Keratinocyte (primary cell): Measurements from ENCODE around the gene KMT2A. TPM values are rescaled to one million over a fixed set of nuclear protein-coding genes. Genes with fewer than 3 reads are reported as not detected.

ENCODE experiments used
- DNase-seq: peaks from one replicate; pipeline ENCODE4 v3.0.0-alpha.2; 2011; ENCODE audit warnings: low read depth, missing footprints, low spot score
- FAIRE-seq: peaks from 2 replicates; lab custom pipeline; 2011; peaks lifted over from hg19 to GRCh38; lab: Jason Lieb, UNC
- H2AFZ ChIP-seq: 2 replicates; pipeline ENCODE4 v1.6.0; 2012; ENCODE audit warnings: low read length, control low read depth, inconsistent platforms; ENCODE audit not compliant: control insufficient read depth
- H3K27ac ChIP-seq: 2 replicates; pipeline ENCODE4 v1.5.1; 2011; ENCODE audit warnings: low read length; ENCODE audit not compliant: control insufficient read depth, insufficient read depth
- H3K27me3 ChIP-seq: 3 replicates; pipeline ENCODE4 v1.6.0; 2011; ENCODE audit warnings: low read length; ENCODE audit not compliant: control insufficient read depth, insufficient read depth; ENCODE audit errors: extremely low read depth
- H3K36me3 ChIP-seq, 2 experiments: 2 replicates in 1 of 2; 3 replicates in 1 of 2; pipeline ENCODE4 v1.5.1; 2011; ENCODE audit warnings: low read length in 2 of 2, mild to moderate bottlenecking in 1 of 2; ENCODE audit not compliant: control insufficient read depth in 2 of 2, insufficient read depth in 2 of 2; ENCODE audit errors: extremely low read depth in 1 of 2
- H3K4me1 ChIP-seq: 3 replicates; pipeline ENCODE4 v1.5.1; 2011; ENCODE audit warnings: low read length; ENCODE audit not compliant: control insufficient read depth, insufficient read depth; ENCODE audit errors: extremely low read depth
- H3K4me2 ChIP-seq: 3 replicates; pipeline ENCODE4 v1.6.0; 2011; ENCODE audit warnings: low read depth, low read length; ENCODE audit not compliant: control insufficient read depth, insufficient read depth; ENCODE audit errors: extremely low read depth
- H3K4me3 ChIP-seq, 3 experiments: fragments of 200-600 bp in 1 of 3; sonication (generic) in 1 of 3; 2 replicates in 2 of 3; 3 replicates in 1 of 3; pipeline ENCODE4 v1.5.1; 2011 to 2016; ENCODE audit warnings: low read length in 3 of 3, mild to moderate bottlenecking in 3 of 3, control low read depth in 2 of 3, inconsistent platforms in 1 of 3, low read depth in 1 of 3, mixed read lengths in 1 of 3, mixed run types in 1 of 3, moderate library complexity in 1 of 3; ENCODE audit not compliant: control insufficient read depth in 2 of 3, insufficient read depth in 2 of 3; ENCODE audit errors: extremely low read depth in 1 of 3
- H3K79me2 ChIP-seq: 2 replicates; pipeline ENCODE4 v1.6.0; 2012; ENCODE audit warnings: low read length; ENCODE audit not compliant: control insufficient read depth, insufficient read depth
- H3K9ac ChIP-seq: 3 replicates; pipeline ENCODE4 v1.6.0; 2011; ENCODE audit warnings: low read length; ENCODE audit not compliant: control insufficient read depth, insufficient read depth; ENCODE audit errors: extremely low read depth
- H3K9me1 ChIP-seq: 3 replicates; pipeline ENCODE4 v1.6.0; 2011; ENCODE audit warnings: low read length; ENCODE audit not compliant: control insufficient read depth, insufficient read depth; ENCODE audit errors: extremely low read depth
- H3K9me3 ChIP-seq: 2 replicates; pipeline ENCODE4 v1.5.1; 2012; ENCODE audit warnings: low read depth, low read length; ENCODE audit not compliant: control insufficient read depth
- H4K20me1 ChIP-seq: 3 replicates; pipeline ENCODE4 v1.6.0; 2011; ENCODE audit warnings: low read length; ENCODE audit not compliant: control insufficient read depth, insufficient read depth; ENCODE audit errors: extremely low read depth
- EZH2 ChIP-seq: IDR thresholded peaks from one replicate; pipeline ENCODE4 v1.6.1; 2012; ENCODE audit warnings: inconsistent platforms, mild to moderate bottlenecking, low read length, moderate library complexity
- dilution Hi-C: fragments of 300-500 bp; cut with MboI; formaldehyde crosslinking; loops from one replicate; pipeline ENCODE4 v1.7.0; 2020; ENCODE audit warnings: low sequenced_read_pairs; ENCODE audit not compliant: extremely low pct_ligation_motif_present
- polyA plus RNA-seq, 5 experiments: library from polyadenylated mRNA; depleted of rRNA in 3 of 5; stranded (reverse) in 3 of 5; stranded (forward) in 1 of 5; unstranded in 1 of 5; fragments of >200 nt; gene quantifications; 1 replicate in 1 of 5; 2 replicates in 3 of 5; 3 replicates in 1 of 5; pipeline versions ENCODE4 v1.2.1 to v1.2.3, GENCODE V29; 2011 to 2012; ENCODE audit warnings: missing spikeins in 2 of 5, low read depth in 1 of 5, low replicate concordance in 1 of 5
- TF ChIP-seq, protein P1 (sequence below), 3 experiments: IDR thresholded peaks in 1 of 3; conservative IDR thresholded peaks in 1 of 3; optimal IDR thresholded peaks in 1 of 3; 2 replicates in 2 of 3; 3 replicates in 1 of 3; pipeline versions ENCODE3 to v1.5.1; 2011; ENCODE audit warnings: low read length in 3 of 3, mild to moderate bottlenecking in 3 of 3, moderate library complexity in 2 of 3, control low read depth in 1 of 3, inconsistent platforms in 1 of 3; ENCODE audit not compliant: insufficient read depth in 2 of 3; ENCODE audit errors: extremely low read depth in 1 of 3

The KMT2A gene
- polyA plus RNA-seq, 1 donor (not counting 4 experiments of a cell fraction or from before 2014, with no cell fraction given): 11.7 TPM

DNA sequence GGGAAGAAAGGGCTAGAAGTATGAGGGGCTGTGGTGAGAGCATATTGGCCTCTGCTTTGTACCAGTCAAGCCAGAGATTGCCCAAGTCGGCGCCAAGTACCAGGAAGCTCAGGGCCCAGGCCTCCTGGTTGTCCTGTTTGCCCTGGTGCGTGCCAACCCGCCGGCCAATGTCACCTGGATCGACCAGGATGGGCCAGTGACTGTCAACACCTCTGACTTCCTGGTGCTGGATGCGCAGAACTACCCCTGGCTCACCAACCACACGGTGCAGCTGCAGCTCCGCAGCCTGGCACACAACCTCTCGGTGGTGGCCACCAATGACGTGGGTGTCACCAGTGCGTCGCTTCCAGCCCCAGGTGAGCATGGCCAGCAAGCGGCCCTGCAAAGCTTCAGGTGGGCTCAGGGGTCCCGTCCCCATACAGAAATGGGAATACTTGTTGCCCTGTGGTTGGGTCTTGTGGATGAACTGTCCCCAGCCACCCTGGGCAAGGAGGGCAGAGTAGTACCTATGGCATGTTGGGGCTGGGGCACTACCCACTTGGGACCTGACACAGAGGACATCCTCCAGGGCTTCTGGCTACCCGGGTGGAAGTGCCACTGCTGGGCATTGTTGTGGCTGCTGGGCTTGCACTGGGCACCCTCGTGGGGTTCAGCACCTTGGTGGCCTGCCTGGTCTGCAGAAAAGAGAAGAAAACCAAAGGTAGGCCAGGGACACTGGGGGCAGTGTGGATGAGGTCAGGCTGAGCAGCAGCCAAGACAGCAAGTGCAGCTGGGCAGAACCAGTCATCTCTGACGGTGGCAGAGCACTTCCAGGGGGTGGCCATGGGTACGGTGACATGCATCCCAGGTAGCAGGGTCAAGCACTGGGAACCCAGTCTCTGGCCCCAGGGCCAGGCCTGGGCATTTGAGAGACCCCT, 96.8 kb downstream of the KMT2A start:
- no peak for FAIRE-seq

GRCh38 chr11:118533769-118534729, 97.8 kb downstream of the KMT2A start:
- Histone ChIP-seq H3K79me2 (no peaks in the 10 kb centered on the region), H3K36me3 (peaks cover 0 to 7% of the 10 kb centered on the region in 2 experiments), H4K20me1 (no peaks in the 10 kb centered on the region), H3K9me1 (no peaks in the 10 kb centered on the region), H3K4me1 (peaks cover 2% of the 10 kb centered on the region), H3K27ac (no peak overlapping the region), H3K4me3 (no peak overlapping the region), H3K9me3 (no peaks in the 10 kb centered on the region), H3K9ac (no peak overlapping the region), H2AFZ (no peak overlapping the region), H3K27me3 (no peaks in the 10 kb centered on the region), H3K4me2 (no peak overlapping the region)
- no peak for DNase-seq
- no peak for FAIRE-seq
- dilution Hi-C loops: no loop called here
- TF ChIP-seq, protein P1, sequence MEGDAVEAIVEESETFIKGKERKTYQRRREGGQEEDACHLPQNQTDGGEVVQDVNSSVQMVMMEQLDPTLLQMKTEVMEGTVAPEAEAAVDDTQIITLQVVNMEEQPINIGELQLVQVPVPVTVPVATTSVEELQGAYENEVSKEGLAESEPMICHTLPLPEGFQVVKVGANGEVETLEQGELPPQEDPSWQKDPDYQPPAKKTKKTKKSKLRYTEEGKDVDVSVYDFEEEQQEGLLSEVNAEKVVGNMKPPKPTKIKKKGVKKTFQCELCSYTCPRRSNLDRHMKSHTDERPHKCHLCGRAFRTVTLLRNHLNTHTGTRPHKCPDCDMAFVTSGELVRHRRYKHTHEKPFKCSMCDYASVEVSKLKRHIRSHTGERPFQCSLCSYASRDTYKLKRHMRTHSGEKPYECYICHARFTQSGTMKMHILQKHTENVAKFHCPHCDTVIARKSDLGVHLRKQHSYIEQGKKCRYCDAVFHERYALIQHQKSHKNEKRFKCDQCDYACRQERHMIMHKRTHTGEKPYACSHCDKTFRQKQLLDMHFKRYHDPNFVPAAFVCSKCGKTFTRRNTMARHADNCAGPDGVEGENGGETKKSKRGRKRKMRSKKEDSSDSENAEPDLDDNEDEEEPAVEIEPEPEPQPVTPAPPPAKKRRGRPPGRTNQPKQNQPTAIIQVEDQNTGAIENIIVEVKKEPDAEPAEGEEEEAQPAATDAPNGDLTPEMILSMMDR (optimal IDR thresholded peaks at IDR 0.05 in 1 of 3, IDR thresholded peaks at IDR 0.05 in 1 of 3, conservative IDR thresholded peaks at IDR 0.05 in 1 of 3; ENCODE audit: extremely low read depth in 1 of 3, insufficient read depth in 2 of 3, low read length in 3 of 3): no peak
- TF ChIP-seq EZH2: no peak

More for the DNA sequence above, 96.8 kb downstream of the KMT2A start:
- H3K9me3 ChIP-seq: no peaks in the 10 kb centered on the region
- no peak overlapping the region for H3K27ac ChIP-seq
- no peak overlapping the region for H3K9ac ChIP-seq
- dilution Hi-C loops: no loop called here
- DNase-seq: no peak
- H3K4me1 ChIP-seq: peaks cover 2% of the 10 kb centered on the region
- H2AFZ ChIP-seq: no peak overlapping the region
- H4K20me1 ChIP-seq: no peaks in the 10 kb centered on the region
- H3K79me2 ChIP-seq: no peaks in the 10 kb centered on the region
- H3K36me3 ChIP-seq: peaks cover 0 to 7% of the 10 kb centered on the region in 2 experiments
- no peak overlapping the region for H3K4me2 ChIP-seq
- no peaks in the 10 kb centered on the region for H3K9me1 ChIP-seq
- no peaks in the 10 kb centered on the region for H3K27me3 ChIP-seq
- H3K4me3 ChIP-seq: no peak overlapping the region
- TF ChIP-seq EZH2: no peak
- TF ChIP-seq, protein P1 (optimal IDR thresholded peaks at IDR 0.05 in 1 of 3, IDR thresholded peaks at IDR 0.05 in 1 of 3, conservative IDR thresholded peaks at IDR 0.05 in 1 of 3; ENCODE audit: extremely low read depth in 1 of 3, insufficient read depth in 2 of 3, low read length in 3 of 3): no peak
